Ishikawa (cell line): ENCODE results near the gene CALHM4.

ENCODE experiments used
- CEBPB ChIP-seq: IDR thresholded peaks from 2 replicates; pipeline ENCODE4 v1.6.1; 2012
- CREB1 ChIP-seq: IDR thresholded peaks from 2 replicates; pipeline ENCODE4 v1.6.1; 2012; ENCODE audit warnings: low read depth
- EGR1 ChIP-seq: IDR thresholded peaks from 2 replicates; pipeline ENCODE4 v1.6.1; 2012
- EP300 ChIP-seq: IDR thresholded peaks from 2 replicates; pipeline ENCODE4 v1.6.1; 2012; ENCODE audit warnings: borderline replicate concordance
- FOXM1 ChIP-seq: IDR thresholded peaks from 2 replicates; pipeline ENCODE4 v1.6.1; 2012; ENCODE audit warnings: low read depth, borderline replicate concordance
- MAX ChIP-seq: IDR thresholded peaks from 2 replicates; pipeline ENCODE4 v1.6.1; 2012
- NFIC ChIP-seq: IDR thresholded peaks from 2 replicates; pipeline ENCODE4 v1.6.1; 2012
- RAD21 ChIP-seq: IDR thresholded peaks from 2 replicates; pipeline ENCODE4 v1.6.1; 2012; ENCODE audit warnings: low read depth
- REST ChIP-seq: IDR thresholded peaks from 2 replicates; pipeline ENCODE4 v1.6.1; 2012; ENCODE audit warnings: low read depth, mild to moderate bottlenecking
- TAF1 ChIP-seq: IDR thresholded peaks from 2 replicates; pipeline ENCODE4 v1.6.1; 2012; ENCODE audit warnings: low read depth, mild to moderate bottlenecking
- TCF12 ChIP-seq: IDR thresholded peaks from 2 replicates; pipeline ENCODE4 v1.6.1; 2012; ENCODE audit warnings: low read depth
- TEAD4 ChIP-seq: IDR thresholded peaks from 2 replicates; pipeline ENCODE4 v1.6.1; 2012
- USF1 ChIP-seq: IDR thresholded peaks from 2 replicates; pipeline ENCODE4 v1.6.1; 2012
- YY1 ChIP-seq: IDR thresholded peaks from 2 replicates; pipeline ENCODE4 v1.6.1; 2012; ENCODE audit warnings: low read depth
- ZBTB7A ChIP-seq: IDR thresholded peaks from 2 replicates; pipeline ENCODE4 v1.6.1; 2012; ENCODE audit warnings: low read depth

The CALHM4 gene

GRCh38 chr6:116578335-116578734 is 24.8 kb downstream of the CALHM4 start:
- TF ChIP-seq TAF1 (no peak), CEBPB (no peak), RAD21 (no peak), TEAD4 (no peak), YY1 (no peak)

- TF ChIP-seq CEBPB (no peak), TCF12 (no peak), ZBTB7A (no peak), EP300 (no peak)
Observed at GRCh38 chr6:116579143-116579542, 25.6 kb downstream of the CALHM4 start.

DNA sequence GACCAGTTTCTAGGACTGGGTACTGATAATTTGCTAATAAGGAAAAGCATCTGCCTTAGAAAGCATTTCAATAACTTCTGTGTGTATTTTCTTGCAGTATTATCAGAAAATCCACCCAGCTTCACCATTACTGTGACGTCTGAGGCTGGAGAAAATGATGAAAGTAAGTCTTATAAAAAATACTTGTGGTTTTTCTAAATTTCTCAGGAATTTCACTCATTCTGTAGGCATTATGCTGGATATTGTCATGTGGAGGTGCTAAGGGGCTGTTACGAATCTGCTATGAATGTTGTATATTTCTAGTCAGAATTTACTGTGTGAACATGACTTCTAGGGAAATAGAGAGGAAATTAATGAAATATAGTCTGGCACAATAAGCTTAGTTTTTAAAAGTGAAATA is 26.6 kb downstream of the CALHM4 start:
- TF ChIP-seq EGR1 (no peak), EP300 (no peak), MAX (no peak), CEBPB (no peak), USF1 (no peak), NFIC (no peak), RAD21 (no peak), YY1 (no peak), FOXM1 (no peak), REST (no peak), ZBTB7A (no peak), TEAD4 (no peak), TCF12 (no peak), CREB1 (no peak), TAF1 (no peak)

GRCh38 chr6:116586276-116586675 is 32.7 kb downstream of the CALHM4 start:
- no peak for TF ChIP-seq TAF1
- no peak for TF ChIP-seq ZBTB7A
- no peak for TF ChIP-seq CEBPB
- no peak for TF ChIP-seq REST
- TF ChIP-seq YY1, result no peak
- no peak for TF ChIP-seq FOXM1
- no peak for TF ChIP-seq MAX
- TF ChIP-seq RAD21, result no peak
- no peak for TF ChIP-seq USF1
- TF ChIP-seq EGR1, result no peak
- TF ChIP-seq TCF12, result no peak
- no peak for TF ChIP-seq TEAD4
- no peak for TF ChIP-seq CREB1
- no peak for TF ChIP-seq NFIC
- no peak for TF ChIP-seq EP300

DNA sequence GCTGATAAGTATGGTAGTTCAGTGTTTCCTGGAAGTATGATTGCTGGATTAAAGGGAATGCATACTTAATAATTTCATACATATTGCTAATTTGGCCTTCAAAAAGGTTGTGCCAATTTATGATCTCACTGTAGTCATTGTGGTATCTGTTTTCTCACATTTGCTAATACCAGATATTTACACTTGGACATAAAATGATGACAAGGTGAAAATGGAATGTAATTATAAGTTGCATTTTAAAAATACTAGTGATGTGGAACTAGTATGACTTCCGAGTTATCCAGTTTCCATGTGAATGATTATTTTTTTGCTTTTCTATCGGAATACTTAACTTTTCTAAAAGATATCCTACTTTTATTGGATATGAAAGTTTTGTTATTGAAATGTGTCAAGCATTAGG is 33.2 kb downstream of the CALHM4 start:
- TF ChIP-seq REST (no peak), YY1 (no peak), EGR1 (no peak), TAF1 (no peak), ZBTB7A (no peak), CREB1 (no peak), MAX (no peak), EP300 (no peak), NFIC (no peak), USF1 (no peak), TEAD4 (no peak), CEBPB (no peak), TCF12 (no peak), RAD21 (no peak), FOXM1 (no peak)
